Measurements from ENCODE around the gene CAPZB.
A peak's percentile ranks its signal among the peaks of the same experiment; 100 is the strongest.

Gene CAPZB

DNA sequence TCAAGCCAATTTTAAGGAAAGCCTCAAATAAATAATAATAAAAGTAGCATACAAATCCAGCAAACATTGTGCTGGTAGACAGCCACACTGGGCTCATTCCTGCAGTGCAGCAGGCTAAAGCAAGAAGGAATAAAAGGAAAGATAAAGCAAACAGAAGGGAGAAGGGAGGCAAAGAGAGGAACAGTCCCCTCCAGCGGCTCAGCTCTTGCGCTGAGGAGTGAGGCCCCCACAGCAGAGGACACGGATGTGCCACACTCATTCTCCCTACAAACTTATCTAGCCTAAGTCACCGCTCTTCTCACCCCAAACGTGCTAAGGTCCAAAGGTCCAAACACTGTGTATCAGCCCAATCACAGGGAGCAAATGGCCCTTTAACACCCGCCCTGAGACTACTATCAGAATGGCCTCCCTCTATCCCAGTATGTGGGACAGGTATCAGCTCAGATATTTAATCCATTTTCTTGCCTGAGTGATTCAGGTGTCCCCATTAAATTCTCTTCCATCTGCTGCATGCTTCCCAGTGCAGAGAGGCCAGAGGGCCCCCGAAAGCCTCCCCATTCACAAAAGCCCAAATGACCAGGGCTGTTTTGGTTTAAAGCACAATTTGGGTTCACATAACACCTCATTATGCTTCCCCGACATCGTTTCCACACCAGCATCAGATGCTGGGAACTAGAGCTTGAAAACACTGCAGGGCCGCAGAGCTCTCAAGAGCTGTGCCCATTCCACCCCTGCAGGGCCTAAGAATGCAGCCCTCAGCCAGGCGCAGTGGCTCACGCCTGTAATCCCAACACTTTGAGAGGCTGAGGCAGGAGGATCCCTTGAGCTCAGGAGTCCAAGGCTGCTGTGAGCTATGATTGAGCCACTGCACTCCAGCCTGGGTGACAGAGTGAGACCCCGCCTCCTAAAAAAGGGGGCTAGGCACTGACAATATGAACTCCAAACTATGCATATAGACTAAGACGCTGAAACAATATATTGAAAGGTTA, 17.8 kb downstream of the CAPZB start:
- DNase-seq = no peak

DNA sequence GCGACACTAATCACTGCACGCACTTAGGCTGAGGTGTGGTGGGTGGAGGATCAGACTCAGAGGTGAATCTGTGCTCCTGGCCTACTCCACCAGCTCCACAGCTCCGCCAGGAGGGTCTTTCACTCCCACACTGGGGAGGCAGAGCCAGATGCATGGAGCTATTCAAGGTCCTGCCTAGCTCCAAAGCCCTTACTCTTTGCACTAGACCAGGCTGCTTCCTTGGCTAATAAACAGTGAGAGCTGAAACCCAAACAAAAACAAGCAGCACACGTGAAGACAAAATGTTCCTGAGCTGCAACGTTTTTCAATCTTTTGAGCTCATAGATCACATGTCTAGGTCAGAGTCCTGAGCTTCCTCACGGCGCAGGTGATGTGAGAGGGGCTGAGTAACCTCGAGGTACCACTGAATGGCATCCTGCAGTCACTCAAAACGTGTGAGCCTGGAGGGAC, 19.2 kb downstream of the CAPZB start:
- no peak for DNase-seq

DNA sequence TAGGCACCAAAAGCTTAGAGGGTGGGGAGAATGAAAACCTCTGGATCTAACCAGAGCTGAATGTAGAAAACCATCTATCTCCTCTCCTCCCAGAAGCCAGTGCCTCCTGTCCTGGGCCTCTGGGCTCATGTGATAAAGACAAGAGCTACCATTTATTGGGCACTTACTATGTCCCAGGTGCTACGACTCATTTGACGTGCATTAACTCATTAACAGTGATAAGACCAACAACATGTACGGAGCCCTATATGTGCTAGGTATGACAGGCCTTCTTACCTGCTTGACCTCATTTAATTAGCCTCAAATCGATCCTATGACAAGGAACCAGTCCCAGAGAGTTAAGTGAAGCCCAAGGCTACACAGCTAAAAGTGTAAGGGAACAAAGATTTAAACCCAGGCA, 19.7 kb downstream of the CAPZB start:
- no peak for DNase-seq

DNA sequence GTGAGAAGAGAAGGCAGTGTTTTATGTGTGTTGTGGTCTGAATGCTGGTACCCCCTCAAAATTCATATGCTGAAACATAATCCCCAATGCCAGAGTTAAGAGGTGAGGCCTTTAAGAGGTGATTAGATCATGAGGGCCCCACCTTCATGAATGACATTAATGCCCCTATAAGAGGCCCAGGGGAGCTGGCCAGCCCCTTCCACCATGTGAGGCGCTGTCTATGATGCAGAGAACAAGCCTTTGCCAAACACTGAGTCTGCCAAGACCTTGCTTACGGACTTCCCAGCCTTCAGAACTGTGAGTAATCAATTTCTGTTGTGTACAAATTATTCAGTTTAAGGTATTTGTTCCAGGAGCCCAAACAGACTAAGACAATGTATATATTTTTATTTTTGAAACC, 20.2 kb downstream of the CAPZB start:
- no peak for DNase-seq

DNA sequence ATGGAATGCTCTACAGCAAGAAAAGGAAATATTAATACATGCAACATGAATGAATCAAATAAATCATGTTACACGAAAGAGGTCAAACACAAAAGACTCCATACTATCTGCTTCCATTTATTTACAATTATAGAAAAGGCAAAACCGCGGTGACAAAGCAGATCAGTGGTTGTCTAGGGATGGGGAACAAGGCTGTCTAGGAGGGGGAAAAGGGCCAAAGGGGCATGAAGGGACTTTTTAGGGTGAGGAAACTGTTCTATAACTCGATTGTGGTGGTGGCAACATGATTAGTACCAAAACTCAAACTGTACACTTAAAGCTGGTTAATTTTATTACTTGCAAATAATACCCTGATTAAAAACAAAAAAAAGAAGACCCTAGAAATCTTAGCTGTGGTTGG, 20.6 kb downstream of the CAPZB start:
- DNase-seq = no peak

DNA sequence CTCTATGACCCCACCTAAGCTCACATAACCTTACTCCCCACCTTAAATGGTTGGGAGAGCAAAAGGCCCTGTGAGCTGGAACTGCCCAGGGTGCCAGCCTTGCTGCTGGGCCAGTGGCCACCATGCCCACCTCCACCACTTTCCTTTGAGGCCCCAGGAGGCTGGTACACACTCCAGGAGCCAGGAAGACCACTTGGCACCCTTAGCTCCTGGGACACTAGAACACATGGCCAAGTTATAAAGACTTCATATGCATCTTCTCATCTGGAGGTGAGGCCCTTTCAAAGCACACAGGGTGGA, 21.9 kb downstream of the CAPZB start:
- DNase-seq = no peak

DNA sequence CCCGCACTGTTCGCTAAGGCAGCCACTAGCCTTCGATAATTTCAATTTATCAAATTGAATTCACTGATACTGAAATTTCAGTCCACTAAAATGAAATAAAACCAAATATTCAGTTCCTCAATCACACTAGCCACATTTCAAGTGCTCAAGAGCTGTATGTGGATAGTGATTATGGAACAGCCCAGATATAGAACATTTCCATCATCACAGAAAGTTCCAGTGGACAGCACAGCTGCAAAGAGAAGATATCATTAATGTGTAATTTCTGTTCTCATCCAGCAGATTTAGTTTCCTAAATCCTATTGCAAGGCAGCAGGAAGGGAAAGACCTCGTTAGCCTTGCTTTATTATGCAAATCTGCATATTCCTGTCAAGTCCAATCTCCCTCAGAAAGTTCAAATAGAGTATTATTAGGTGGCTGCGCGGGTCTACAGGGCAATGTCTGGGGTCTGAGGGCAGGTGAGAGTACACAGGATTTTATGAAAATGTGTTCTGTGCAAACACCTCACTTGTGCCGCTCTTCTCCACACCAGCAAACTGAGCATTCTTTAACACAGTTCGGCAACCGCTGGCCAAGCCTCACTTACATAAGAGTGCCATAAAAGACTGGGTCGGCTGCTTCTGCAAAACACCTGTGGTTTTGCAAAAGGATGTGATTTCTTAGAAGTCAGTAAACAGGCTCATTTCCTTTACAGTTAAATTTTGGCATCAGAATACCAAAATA, 22.4 kb downstream of the CAPZB start:
- DNase-seq = no peak

DNA sequence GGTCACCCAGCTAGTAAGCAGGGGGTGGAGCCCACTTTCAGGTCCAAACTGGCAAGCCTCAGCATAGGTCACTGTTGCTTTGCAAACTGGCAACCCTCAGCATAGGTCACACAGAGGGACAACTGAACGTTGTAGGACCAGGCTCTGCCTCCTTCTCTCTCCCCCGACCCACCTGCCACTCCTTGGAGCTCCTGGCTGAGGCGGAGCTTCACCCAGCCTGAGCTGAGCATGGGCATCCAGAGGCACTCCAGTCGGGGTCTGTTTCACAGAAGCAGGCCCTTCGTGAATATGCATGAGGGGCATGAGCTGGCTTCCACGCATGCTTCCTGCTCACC, 24.2 kb downstream of the CAPZB start:
- DNase-seq = no peak

DNA sequence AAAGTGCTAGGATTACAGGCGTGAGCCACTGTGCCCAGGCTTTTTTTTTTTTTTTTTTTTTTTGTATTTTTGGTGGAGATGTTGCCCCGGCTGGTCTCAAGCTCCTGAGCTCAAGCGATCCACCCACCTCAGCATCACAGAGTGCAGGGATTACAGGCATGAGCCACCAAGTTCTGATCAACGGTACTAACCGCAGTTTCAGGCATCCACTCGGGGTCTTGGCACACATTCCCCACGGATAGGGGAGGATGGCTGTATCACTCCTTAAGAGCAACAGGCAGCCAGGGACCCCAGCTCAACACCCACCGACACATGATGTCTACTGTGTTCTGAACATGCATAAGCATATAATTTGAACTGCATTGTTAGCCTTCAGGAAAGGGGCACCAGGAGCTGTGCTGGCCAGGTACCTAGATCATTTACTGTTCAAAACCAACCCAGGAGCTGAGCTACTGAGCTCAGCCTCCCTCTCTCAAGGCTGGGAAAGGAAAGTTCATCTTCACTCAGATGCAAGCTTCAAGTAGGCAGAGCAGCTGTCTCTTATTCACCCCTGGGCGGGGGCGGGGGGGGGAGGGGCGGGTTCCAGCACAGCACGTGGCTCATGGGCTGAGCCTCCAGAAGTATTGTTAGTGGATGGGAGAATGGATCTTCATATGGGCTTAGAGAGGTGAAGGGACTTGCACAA, 24.7 kb downstream of the CAPZB start:
- no peak for DNase-seq

DNA sequence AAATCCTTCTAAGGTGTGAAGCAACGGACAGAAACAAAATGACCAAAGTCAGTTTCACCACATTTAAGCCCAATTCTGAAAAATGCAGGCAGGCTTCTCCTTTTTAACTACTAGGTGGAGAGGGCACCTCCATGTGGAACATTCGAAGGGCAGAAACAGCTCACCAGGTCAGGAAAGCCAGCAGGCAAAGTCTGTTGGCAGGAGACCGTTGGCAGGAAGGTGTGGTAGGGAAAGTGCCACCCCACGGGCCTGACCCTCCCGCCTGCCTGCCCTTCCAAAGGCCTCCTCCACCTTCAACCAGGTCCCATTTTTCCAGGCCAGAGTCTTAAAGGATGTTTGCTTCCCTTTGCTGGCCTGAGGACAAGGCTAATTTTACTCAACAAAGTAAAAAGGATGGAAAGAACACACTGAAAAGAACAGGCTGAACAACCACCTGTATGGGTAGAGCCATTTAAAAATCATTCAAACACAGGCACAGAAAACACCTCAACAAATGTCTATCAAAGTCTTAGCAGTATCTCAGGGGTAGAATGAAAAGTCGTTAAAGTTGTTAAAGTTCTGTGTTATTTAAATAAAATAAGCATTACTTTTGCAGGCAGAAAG, 26.4 kb downstream of the CAPZB start:
- no peak for DNase-seq

DNA sequence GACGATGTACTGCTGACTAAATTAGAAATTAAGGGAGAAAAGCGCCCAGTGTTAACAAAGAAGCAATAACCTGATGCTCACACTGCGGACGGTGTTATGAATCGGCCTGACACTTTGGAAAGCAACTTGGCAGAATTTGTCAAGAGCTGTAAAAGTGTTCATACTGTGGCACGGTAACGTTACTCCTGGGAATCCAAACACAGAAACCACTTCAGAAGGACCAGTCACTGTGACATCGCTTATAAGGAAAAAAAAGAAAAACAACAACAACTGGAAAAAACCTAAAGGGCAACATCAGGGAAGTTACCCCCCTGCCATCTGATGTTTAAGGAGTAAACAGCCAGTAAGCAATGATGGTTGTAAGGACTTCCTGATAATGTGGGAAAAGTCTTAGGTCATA, 27.7 kb downstream of the CAPZB start:
- DNase-seq = no peak

DNA sequence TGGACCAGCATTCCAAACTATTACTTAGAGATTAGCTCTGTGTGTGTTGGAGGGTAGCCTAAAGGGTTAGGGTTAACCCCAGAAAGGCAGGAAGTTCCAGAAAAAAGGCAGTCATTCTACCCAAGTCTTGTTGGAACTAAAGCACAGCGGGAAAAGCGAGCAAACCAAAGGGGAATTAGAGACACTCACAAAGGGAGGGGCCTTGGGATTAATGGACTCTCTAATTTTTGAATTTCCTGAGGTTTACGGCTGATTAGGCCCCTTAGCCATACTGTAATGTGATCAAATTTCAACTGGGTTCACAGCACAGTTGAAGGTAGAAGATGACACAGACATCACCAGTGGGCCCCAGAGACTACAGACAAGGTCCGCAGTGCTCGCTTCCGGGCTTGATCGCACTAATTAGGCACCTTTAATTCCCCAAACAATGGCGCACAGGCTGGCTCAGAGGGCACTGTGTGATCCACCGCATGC, 28.3 kb downstream of the CAPZB start:
- DNase-seq = peak; percentile 38

DNA sequence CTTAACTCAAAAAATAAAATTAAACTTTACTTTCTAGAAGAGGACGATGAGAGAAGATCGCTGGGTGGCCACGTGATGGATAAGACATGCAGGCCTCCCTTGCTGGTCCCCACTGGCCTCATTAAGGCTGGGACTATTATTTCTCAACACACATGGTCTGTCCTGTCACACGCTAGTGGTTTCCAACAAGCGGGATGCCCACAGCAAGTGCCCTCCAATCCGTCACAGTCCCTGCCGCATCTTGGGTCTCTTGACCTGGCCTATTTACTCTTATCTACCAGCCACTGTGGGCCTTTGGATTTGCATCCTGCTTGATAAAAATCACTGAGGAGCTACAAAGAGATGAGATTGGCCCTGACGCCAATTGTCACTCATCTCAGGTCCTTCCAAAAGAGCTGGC, 30.0 kb downstream of the CAPZB start:
- DNase-seq = no peak

DNA sequence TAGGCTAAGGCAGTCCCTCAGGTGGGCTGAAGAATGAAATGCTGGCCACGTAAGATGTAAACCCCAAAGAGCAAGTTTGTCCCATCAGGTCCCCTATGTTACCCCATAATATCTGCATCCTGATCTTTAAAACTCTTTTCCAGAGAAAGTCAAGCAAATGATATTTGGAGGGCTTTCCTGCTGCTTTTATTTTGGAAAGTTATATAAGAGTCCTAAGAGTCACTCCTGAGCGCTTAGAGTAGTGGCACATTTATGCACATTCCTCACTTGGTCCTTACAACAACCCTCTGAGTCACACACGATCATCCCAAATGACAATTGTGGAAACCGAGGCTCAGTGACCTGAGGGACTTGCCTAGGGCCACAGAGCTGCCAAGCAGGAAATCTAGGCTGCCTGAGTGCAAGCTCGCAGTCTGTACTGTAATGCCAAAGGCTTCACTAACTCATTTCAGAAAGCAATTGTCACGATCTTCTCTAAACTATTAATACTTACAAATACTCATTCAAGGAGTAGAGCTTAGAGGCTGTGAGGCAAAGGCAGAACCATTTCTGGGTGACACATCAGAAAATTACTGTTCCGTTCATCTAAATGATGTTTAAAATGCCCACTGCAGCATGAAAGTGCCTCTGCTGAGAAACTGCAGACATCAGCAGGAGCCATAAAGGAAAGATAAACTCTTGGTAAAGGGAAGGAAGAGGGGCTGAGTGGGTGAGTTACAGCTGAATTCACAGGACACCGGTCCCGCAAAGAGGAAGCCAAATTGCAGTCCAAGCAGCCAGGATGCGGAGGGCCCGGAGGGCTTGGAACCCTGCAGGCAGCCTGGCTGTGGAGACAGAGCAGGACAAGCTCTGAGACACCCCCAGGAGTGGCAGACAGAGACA, 30.8 kb downstream of the CAPZB start:
- peak; percentile 30 for DNase-seq

DNA sequence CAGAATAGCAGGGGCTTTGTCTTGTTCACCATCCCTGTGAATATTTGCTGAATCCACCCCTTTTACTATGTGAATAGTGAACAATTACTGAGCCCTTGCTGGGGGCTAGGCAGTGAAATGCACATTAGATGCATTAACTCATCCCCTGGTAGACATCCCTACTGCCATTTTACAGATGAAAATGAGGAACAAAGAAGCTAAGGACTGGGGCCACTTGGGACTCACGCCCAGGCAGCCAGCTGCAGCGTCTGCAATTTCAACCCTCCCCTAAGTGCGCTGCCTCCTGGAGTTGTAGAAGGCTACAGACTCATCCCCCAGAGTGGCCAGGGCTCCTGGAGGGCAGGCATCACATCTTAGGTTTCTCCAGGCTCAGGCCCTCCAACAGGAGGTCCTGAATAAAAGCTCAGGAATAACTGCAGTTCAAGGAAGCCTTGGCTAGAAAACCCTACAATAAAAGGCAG, 31.6 kb downstream of the CAPZB start:
- no peak for DNase-seq

DNA sequence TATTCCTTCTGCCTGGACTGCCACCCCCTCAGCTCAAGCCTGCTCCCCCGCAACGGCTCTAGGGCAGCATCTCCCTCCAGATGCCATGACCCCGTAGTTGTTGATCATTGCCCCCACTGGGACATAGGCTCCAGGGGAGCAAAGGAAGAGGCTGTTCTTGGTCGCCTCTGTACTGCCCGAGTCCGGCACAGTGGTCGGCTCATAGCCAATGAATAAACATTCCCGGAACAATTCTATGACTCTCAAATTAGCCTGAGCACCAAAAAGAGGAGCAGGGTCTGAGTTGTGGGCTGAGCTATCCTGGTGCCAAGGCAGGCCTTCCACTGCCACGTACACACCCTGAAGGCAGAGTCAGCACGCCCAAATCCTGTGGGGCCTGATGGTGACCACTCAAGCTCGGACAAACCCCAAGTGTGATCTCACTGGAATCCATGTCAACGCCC, 33.1 kb downstream of the CAPZB start:
- DNase-seq = no peak

DNA sequence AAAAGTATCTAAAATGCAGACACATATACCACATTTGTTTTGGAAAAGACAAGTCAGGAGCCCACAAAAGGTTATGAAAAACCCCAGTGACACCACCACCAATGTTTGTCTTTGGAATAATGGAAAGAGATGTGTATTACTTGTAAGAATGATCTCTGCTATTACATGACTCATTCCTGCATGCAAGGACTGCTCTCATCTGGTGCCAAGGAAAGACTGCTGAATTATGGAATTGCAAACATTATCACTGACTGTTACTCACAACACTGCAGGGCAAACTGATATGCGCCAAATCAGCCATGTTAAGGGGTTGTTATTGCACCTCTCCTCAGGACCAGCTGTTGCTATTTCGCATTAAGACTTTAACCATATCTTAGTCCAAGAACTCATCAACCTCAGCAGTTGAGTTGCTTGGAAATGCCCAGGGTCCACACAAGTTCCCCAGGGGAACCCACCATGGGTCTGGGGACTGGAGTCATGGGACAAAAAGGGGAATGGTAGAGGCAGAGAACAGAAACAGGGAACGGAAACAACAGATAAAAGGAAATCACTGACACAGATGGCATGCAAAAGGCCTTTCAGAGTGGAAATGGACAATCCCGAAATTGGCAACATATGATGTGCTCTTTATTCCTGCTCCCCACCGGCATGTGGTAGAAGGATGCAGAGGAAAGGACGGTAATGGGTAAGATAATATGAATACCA, 34.4 kb downstream of the CAPZB start:
- DNase-seq = peak; percentile 95

DNA sequence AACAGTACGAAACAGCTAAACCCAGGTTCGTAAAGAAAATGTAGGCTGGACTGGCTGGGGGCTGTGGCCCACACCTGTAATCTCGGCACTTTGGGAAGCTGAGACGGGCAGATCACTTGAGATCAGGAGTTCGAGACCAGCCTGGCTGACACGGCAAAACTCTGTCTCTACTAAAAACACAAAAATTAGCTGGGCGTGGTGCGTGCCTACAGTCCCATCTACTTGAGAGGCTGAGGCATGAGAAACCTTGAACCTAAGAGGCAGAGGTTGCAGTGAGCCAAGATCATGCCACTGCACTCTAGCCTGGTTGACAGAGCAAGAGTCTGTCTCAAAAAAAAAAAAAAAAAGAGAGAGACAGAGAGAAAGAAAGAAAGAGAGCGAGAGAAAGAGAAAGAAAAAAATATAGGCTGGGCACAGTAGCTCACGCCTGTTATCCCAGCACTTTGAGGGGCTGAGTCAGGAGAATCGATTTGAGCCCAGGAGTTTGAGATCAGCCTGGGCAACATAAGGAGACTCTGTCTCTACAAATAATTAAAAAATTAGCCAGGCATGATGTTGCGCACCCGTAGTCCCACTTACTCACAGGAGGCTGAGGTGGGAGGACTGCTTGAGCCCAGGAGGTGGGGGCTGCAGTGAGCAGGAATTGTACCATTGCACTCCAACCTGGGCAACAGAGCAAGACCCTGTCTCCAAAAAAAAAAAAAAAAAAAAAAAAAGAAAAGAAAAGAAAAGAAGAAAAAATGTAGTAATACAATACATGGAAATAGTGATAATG, 35.7 kb downstream of the CAPZB start:
- no peak for DNase-seq

DNA sequence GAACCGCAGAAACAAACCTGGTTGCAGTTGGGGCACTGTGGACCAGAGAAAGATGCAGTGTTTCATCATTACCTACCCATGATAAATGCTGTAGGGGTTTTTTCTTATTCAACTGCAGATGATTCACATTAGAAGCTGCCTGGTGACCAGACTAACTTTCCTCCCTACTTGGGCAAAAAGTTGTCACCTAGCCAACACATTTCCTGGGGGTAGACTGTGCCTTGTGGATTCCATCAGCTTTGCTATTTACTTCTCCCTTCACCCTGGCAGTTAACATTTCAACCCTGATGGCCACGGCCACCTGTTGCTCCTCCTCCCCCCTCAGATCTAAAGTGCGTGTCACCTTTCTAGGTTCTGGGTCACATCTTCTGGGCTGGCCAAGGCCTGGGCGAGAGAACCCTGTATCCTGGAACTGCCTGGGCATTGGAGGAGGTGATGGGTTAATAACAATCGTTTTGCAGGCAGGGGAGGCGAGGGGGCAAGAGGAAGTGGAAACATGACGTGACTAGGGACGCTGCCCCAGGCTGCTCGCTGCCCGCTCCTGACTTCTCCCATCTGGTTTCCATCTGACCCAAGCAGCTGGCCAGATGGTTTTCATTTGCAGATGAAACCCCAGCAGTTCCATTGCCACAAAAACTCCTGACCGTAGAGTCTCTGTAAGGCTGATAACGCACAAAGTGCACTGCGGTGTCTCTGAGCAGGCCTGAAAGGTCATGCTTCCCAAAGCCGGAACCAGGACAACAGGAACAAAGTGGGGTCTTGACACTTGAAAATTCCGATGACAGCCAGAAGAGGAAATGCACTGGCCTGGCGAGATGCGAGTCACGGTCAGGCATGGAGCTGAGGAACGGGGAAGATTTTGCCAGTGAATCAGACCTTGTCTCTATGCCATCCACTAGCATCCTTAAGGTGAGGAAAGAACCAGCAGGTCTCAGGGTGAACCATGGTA, 36.6 kb downstream of the CAPZB start:
- peak; percentile 84 for DNase-seq
